Immature natural killer cell (primary cell): ENCODE results near the gene LGMN. TPM values are rescaled to one million over a fixed set of nuclear protein-coding genes. Genes with fewer than 3 reads are reported as not detected.

Experiments used
- DNase-seq, 3 donors: peaks; one replicate each; pipeline ENCODE4 v3.0.0; 2022; ENCODE audit warnings: mixed read lengths in 1 of 3
- H3K27ac Mint-ChIP-seq, 6 donors: one replicate each; pipeline ENCODE4 v1.8.0; 2020; ENCODE audit warnings: mixed read lengths in 6 of 6, mild to moderate bottlenecking in 5 of 6, inconsistent platforms in 4 of 6, moderate library complexity in 3 of 6
- H3K27me3 Mint-ChIP-seq, 3 donors: one replicate each; pipeline ENCODE4 v1.8.0; 2020 to 2021; ENCODE audit warnings: low read depth in 3 of 3, mild to moderate bottlenecking in 3 of 3, mixed read lengths in 3 of 3, moderate library complexity in 3 of 3, inconsistent platforms in 1 of 3
- H3K36me3 Mint-ChIP-seq, 3 donors: one replicate each; pipeline ENCODE4 v1.8.0; 2020; ENCODE audit warnings: mixed read lengths in 3 of 3, inconsistent platforms in 2 of 3, mild to moderate bottlenecking in 2 of 3
- H3K4me1 Mint-ChIP-seq, 2 donors: one replicate each; pipeline ENCODE4 v1.8.0; 2020; ENCODE audit warnings: inconsistent platforms in 2 of 2, mild to moderate bottlenecking in 2 of 2, mixed read lengths in 2 of 2, moderate library complexity in 1 of 2
- H3K4me3 Mint-ChIP-seq, 5 donors: one replicate each; pipeline ENCODE4 v1.8.0; 2020; ENCODE audit warnings: mild to moderate bottlenecking in 5 of 5, mixed read lengths in 5 of 5, inconsistent platforms in 3 of 5, moderate library complexity in 3 of 5
- H3K9me3 Mint-ChIP-seq, 6 donors: one replicate each; pipeline ENCODE4 v1.8.0; 2020; ENCODE audit warnings: mild to moderate bottlenecking in 6 of 6, mixed read lengths in 6 of 6, inconsistent platforms in 4 of 6, moderate library complexity in 3 of 6
- polyA plus RNA-seq, 3 donors: library from polyadenylated mRNA; unstranded; fragments of 300-500 nt; fragmentation: Illumina TruSeq; gene quantifications; one replicate each; pipeline ENCODE4 v1.2.3, GENCODE V29; 2021

The LGMN gene
- polyA plus RNA-seq, 3 donors from 2014 or later = 1.7 to 7.4 (median 2.9) TPM

DNA sequence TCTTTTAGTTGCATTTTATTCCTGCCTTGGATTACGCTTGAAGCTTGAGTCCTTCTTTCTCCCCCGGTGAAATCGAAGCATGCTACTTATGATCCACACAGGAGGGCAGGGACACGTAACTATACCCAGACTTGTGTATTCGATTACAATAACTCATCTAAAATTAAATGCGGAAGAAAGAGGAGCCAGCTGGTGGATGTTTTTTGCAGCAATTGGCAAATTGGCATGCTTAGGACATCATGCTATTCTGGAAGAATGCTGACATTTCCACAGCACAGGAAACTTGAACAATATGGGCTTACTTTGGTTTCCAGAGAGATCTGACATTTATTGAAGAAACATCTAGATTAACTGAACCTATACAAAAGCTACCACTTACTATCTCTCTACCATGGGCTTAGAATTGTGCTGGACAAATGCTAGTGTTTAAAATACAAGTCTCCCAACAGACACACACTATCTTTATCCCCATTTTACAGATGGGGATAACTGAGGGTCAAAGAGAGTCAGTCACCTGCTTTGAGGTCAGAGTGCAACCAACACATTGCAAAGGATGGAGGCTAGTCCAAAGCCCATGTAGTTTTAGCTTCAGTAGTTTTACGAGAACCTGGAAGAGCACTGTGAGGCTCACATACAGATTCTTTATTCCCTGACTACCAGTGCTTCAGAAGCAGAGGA is 36.3 kb downstream of the LGMN start:
- no peaks in the 10 kb centered on the region for H3K36me3 Mint-ChIP-seq
- no peak for DNase-seq
- peaks cover 0 to 8% (median 8%) of the 10 kb centered on the region in 3 donors for H3K27me3 Mint-ChIP-seq
- H3K9me3 Mint-ChIP-seq = no peaks in the 10 kb centered on the region
- peaks cover 0 to 4% of the 10 kb centered on the region in 2 donors for H3K4me1 Mint-ChIP-seq
- H3K4me3 Mint-ChIP-seq = no peak overlapping the region
- no peak overlapping the region for H3K27ac Mint-ChIP-seq

DNA sequence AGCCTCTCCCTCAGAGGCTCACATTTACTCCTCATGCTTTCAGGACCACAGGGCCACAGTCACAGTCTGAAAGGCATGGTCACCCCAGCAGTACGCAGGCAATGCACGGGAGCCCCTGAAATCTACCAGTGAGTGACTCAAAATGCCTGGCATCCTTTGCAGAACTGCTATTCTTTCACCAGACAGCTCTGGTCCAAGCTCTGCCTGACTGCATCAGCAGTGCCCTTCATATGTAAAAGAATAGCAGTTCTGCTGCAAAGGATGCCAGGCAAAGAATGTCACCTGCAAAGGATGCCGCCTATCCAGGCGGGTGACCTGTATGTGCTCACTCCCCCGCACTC is 38.5 kb downstream of the LGMN start:
- no peak for DNase-seq
- no peak overlapping the region for H3K4me3 Mint-ChIP-seq
- H3K36me3 Mint-ChIP-seq = no peaks in the 10 kb centered on the region
- H3K4me1 Mint-ChIP-seq = peaks cover 2% of the 10 kb centered on the region in 2 donors
- H3K27me3 Mint-ChIP-seq = peaks cover 0 to 14% (median 9%) of the 10 kb centered on the region in 3 donors
- no peak overlapping the region for H3K27ac Mint-ChIP-seq
- H3K9me3 Mint-ChIP-seq = no peaks in the 10 kb centered on the region

DNA sequence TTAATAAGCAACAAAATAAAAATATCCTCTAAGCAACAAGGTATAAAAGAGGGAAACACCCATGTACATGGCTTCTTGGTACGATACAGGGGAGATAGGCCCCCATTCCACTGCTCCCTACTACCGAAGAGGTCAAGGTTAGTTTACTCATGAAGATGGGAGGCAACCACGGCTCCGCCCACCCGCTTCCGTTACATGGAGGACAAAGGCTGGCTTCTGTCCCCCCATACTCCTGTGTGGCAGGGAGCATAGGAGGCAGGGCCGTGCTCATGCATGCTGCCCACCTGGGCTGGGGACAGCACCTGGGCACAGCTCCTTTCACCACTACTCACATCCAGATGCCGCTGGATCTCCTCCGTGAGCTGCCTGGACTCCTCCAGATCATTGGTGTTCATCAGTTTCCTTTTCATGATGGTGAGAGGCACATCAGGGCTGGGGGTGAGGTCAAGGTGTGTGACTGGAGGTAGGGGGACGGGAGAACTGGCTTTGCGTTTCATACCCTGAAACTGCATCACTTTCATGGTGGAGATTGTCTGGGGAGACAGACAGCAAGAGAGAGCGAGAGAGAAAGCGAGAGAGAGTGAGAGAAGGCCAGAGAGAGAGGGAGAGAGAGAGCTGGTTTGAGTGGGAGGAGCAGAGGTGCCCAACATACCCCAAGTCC is 39.0 kb downstream of the LGMN start:
- no peaks in the 10 kb centered on the region for H3K9me3 Mint-ChIP-seq
- H3K27me3 Mint-ChIP-seq = peaks cover 5 to 18% (median 9%) of the 10 kb centered on the region in 3 donors
- no peak for DNase-seq
- H3K4me3 Mint-ChIP-seq = no peak overlapping the region
- peaks cover 7% of the 10 kb centered on the region in 2 donors for H3K4me1 Mint-ChIP-seq
- H3K36me3 Mint-ChIP-seq = no peaks in the 10 kb centered on the region
- H3K27ac Mint-ChIP-seq = no peak overlapping the region

DNA sequence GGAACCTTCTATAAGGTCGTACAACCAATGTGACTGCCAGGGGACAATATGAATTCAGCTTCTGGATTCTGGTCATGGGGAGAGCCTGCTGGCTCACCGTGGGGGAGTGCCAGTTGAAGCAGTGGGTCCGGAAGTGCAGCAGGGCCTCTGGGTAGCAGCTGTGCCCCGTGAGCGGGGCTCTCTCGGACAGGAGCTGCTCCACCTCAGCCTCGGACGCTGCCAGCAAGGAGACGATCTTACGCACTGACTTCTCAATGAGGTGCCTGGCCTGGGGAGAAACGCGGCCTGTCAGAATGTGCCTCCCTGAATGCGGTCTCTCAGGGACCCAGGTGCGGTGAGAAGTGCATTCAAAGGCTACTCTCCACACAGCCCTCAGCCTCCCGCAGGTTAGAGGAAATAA is 42.0 kb downstream of the LGMN start:
- H3K4me1 Mint-ChIP-seq = peaks cover 22 to 26% of the 10 kb centered on the region in 2 donors
- H3K27ac Mint-ChIP-seq = no peak overlapping the region
- H3K4me3 Mint-ChIP-seq = no peak overlapping the region
- H3K9me3 Mint-ChIP-seq = no peaks in the 10 kb centered on the region
- peaks cover 10 to 45% (median 15%) of the 10 kb centered on the region in 3 donors for H3K27me3 Mint-ChIP-seq
- DNase-seq = no peak
- no peaks in the 10 kb centered on the region for H3K36me3 Mint-ChIP-seq

DNA sequence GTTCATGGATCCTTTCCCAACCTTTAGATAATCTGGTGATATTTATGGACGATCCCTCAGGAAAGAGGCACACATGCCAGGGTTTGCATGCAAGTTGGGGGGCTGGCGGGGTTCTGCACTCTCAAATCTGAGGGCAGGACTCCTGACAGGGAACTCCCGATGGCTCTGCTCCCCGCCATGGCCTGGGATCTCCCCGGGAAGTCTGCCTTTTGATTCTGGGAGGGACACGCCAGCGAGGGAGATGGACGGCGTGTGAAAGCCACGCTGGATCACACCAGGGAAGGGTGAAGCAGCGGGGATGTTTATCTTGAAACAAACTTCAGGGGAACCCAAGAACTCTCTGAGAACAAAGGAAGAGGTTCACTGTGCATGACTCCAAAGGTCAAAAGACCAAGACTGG is 43.6 kb downstream of the LGMN start:
- peaks cover 22 to 26% of the 10 kb centered on the region in 2 donors for H3K4me1 Mint-ChIP-seq
- peaks cover 10 to 43% (median 14%) of the 10 kb centered on the region in 3 donors for H3K27me3 Mint-ChIP-seq
- no peak overlapping the region for H3K27ac Mint-ChIP-seq
- no peaks in the 10 kb centered on the region for H3K36me3 Mint-ChIP-seq
- DNase-seq = no peak
- peak overlapping the region in 3 of 5 donors; percentile 7 to 44 (median 41) for H3K4me3 Mint-ChIP-seq
- no peaks in the 10 kb centered on the region for H3K9me3 Mint-ChIP-seq

DNA sequence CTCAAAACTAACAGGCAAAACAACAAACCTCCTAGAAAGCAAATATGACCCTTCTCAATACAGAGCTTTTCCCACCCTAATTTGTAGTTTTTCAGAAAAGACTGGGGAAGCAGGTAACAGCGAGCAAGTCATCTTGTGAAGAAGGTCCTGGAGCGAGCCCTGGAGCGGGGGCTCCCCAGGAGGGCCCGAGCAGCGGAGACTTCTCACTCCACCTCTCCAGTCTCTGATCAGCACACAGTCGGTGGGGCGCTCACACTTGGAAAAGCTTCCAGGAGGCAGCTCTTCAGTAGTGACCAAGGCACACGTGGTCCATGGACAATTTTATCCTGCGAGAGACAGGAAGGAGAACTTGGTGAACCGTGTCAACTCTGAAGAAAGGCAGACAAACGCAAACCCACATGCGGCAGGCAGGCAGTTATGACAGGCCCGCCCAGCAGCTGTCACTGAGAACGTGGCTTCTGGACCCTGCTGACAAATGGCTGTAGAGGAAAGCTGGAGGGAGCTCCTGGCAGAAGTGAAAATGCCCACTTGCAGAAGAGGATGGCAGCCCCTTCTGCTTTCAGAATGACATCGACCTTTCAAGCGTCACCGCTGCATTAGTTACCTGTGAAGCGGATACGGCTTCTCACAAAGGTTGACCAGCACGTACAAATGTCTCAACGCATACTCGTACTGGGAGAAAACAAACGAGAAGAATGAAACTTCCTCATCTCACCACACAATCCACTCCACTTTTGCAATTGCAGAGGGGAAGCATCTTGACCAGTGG is 44.2 kb downstream of the LGMN start:
- no peaks in the 10 kb centered on the region for H3K9me3 Mint-ChIP-seq
- peaks cover 22 to 26% of the 10 kb centered on the region in 2 donors for H3K4me1 Mint-ChIP-seq
- H3K4me3 Mint-ChIP-seq = peak overlapping the region in 3 of 5 donors; percentile 41 to 47 (median 44)
- peaks cover 10 to 46% (median 12%) of the 10 kb centered on the region in 3 donors for H3K27me3 Mint-ChIP-seq
- DNase-seq = peak; percentile 39 to 44 (median 41)
- H3K36me3 Mint-ChIP-seq = no peaks in the 10 kb centered on the region
- peak overlapping the region in 1 of 6 donors; percentile 10 for H3K27ac Mint-ChIP-seq

DNA sequence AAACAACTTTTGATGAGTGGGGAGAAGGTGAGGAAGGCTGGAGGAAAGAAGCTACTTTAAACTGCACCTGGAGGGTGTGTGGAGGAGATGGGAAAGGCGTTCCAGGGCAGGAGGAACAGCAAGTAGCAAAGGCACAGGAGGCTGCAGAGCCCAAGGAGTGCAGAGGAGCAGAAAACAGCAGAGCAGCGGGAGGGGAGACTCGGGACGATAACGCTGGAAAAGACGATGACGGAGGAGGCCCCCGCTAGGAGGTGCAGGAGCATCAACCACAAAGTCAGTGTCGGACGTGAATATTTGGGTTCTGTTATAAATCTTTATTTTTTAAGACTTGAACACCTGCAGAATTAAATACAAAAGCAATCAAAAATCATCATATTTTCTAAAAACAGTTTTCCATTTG is 44.9 kb downstream of the LGMN start:
- Mint-ChIP-seq H3K27me3 (peaks cover 10 to 48% (median 12%) of the 10 kb centered on the region in 3 donors), H3K36me3 (no peaks in the 10 kb centered on the region), H3K4me3 (peak overlapping the region in 2 of 5 donors; percentile 15 to 30), H3K9me3 (no peaks in the 10 kb centered on the region), H3K27ac (peak overlapping the region in 1 of 6 donors; percentile 24), H3K4me1 (peaks cover 22 to 26% of the 10 kb centered on the region in 2 donors)
- no peak for DNase-seq

DNA sequence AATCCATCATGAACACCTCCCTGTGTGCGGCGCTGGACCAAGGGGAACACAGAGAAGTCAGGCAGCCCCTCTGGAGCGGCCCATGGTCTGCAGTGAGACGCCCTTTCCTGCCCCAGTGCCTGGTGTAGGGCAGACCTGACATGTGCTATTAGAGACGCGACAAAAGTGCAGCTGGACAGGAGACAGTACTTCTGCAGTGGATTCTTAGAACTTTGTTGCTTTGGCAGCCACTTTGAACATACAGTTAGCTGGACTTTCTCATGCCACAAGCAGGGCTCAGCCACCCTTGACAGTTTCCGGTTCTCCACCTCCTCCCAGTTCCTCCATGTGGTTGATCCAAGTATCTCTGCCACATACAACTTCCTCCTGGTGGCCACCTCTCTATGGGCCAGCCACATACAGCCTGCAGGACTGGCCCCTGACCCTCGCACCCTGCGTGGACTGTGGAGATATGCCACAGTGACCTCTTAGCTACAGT is 45.9 kb downstream of the LGMN start:
- Mint-ChIP-seq H3K4me3 (no peak overlapping the region), H3K27ac (no peak overlapping the region), H3K4me1 (peaks cover 25 to 26% of the 10 kb centered on the region in 2 donors), H3K36me3 (no peaks in the 10 kb centered on the region), H3K27me3 (peaks cover 10 to 50% (median 12%) of the 10 kb centered on the region in 3 donors), H3K9me3 (no peaks in the 10 kb centered on the region)
- DNase-seq = no peak

DNA sequence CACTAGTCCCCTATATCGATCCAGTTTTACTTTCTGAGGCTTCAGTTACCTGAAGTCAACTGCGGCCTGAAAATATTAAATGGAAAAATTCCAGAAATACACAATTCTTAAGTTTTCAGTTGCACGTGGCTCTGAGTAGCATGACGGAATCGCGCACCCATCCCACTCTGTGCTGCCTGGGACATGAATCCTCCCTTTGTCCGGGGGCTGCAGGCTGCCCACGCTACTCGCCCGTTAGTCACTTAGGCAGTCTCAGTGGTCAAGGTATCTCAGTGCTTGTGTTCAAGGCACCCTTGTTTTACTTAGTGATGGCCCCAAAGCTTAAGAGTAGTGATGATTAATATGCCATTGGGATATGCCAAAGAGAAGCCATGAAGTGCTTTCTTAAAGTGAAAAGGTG is 46.6 kb downstream of the LGMN start:
- peaks cover 30% of the 10 kb centered on the region in 2 donors for H3K4me1 Mint-ChIP-seq
- H3K36me3 Mint-ChIP-seq = no peaks in the 10 kb centered on the region
- H3K27ac Mint-ChIP-seq = no peak overlapping the region
- H3K9me3 Mint-ChIP-seq = no peaks in the 10 kb centered on the region
- DNase-seq = no peak
- H3K27me3 Mint-ChIP-seq = peaks cover 9 to 50% (median 10%) of the 10 kb centered on the region in 3 donors
- no peak overlapping the region for H3K4me3 Mint-ChIP-seq

DNA sequence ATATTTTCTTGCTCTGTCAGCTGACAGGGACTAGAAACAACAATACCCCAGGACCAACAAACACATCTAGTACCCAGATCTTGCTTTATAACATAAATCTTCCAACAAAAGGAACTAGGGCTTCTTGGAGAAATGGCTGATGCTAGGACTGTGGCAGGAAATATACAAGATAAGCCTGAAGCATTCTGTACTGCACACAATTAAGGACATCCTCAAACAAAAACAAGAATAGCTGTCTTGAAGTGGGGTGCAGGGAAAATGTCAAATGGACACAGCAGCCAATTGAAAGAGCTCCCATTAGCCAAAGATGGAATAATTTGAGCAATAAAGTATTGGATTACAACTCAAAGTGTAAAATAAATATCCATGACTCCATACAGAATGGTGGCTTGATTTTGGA is 50.0 kb downstream of the LGMN start:
- Mint-ChIP-seq H3K4me3 (no peak overlapping the region), H3K4me1 (peaks cover 32 to 46% of the 10 kb centered on the region in 2 donors)

DNA sequence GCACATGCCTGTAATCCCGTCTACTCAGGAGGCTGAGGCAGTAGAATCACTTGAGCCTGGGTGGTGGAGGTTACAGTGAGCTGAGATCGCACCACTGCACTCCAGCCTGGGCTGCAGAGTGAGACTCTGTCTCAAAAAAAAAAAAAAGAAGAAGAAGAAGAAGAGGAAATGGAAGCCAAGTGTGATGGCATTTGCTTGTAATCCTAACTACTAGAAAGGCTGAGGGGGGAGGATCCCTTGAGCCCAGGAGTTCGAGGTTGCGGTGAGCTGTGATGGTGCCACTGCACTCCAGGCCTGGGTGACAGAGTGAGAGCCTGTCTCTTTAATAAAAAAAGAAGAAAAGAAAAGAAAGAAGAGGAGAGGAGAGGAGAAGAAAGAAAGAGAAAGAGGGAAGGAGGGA is 52.1 kb downstream of the LGMN start:
- Mint-ChIP-seq H3K27me3 (peaks cover 22 to 24% (median 22%) of the 10 kb centered on the region in 3 donors), H3K27ac (peak overlapping the region in 4 of 6 donors; percentile 40 to 64 (median 49)), H3K36me3 (no peaks in the 10 kb centered on the region), H3K9me3 (no peaks in the 10 kb centered on the region), H3K4me1 (peaks cover 30 to 54% of the 10 kb centered on the region in 2 donors), H3K4me3 (no peak overlapping the region)
- DNase-seq = no peak

More for the DNA sequence above, 50.0 kb downstream of the LGMN start:
- H3K36me3 Mint-ChIP-seq = no peaks in the 10 kb centered on the region
- H3K27me3 Mint-ChIP-seq = peaks cover 17 to 39% (median 22%) of the 10 kb centered on the region in 3 donors
- no peak for DNase-seq
- no peaks in the 10 kb centered on the region for H3K9me3 Mint-ChIP-seq
- no peak overlapping the region for H3K27ac Mint-ChIP-seq

DNA sequence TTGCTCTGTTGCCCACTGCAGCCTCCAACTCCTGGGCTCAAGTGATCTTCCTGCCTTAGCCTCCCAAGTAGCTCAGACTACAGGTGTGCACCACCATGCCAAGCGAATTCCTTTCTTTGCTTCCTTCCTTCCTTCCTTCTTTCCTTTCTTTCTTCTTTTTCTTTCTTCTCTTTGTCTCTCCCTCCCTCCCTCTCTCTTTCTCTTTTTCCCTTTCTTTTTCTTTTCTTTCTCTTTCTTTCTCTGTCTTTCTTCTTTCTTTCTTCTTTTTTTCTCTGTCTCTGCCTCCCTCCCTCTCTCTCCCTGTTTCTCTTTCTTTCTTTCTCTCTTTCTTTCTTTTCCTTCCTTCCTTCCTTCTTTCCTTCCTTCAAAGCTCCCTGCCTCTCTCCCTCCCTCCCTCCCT is 52.9 kb downstream of the LGMN start:
- Mint-ChIP-seq H3K4me1 (peaks cover 30 to 54% of the 10 kb centered on the region in 2 donors), H3K9me3 (no peaks in the 10 kb centered on the region), H3K36me3 (no peaks in the 10 kb centered on the region), H3K4me3 (no peak overlapping the region), H3K27me3 (peaks cover 18 to 22% (median 22%) of the 10 kb centered on the region in 3 donors), H3K27ac (peak overlapping the region in 2 of 6 donors; percentile 64 to 81)
- no peak for DNase-seq

DNA sequence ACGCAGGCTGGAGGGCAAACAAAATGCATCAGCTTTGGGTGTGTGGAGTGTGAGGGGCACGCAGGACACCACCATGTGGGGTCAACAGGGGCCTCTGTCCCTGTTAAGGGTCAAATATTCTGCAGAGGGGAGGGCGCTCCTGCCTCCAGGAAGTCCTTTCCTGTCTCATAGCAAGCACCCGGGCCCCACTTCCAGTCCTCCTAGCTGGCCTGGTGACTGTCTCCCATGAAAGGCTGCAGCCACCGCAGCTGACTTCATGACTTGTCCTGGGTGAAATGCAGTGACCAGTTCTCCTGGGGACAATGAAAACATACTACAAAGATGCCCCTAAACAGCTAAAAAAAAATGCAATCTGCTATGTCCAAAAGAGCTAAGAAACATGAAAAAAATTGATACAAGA is 53.6 kb downstream of the LGMN start:
- Mint-ChIP-seq H3K9me3 (no peaks in the 10 kb centered on the region), H3K27ac (peak overlapping the region in 3 of 6 donors; percentile 49 to 68 (median 65)), H3K36me3 (no peaks in the 10 kb centered on the region), H3K4me1 (peaks cover 30 to 54% of the 10 kb centered on the region in 2 donors), H3K27me3 (peaks cover 20 to 28% (median 26%) of the 10 kb centered on the region in 3 donors), H3K4me3 (no peak overlapping the region)
- DNase-seq = no peak
